GM19452 (cell line): Measurements from ENCODE around the gene RPS8.
"Not testable (repeated sequence)": the region's sequence is repeated elsewhere in the genome, so short reads cannot be mapped to it uniquely, and the experiment has no call there.

Experiments
- ATAC-seq: cut with Tn5 transposase; IDR thresholded peaks from one replicate; pipeline ENCODE4 v1.9.1; 2021; ENCODE audit not compliant: unreplicated experiment

Gene RPS8

DNA sequence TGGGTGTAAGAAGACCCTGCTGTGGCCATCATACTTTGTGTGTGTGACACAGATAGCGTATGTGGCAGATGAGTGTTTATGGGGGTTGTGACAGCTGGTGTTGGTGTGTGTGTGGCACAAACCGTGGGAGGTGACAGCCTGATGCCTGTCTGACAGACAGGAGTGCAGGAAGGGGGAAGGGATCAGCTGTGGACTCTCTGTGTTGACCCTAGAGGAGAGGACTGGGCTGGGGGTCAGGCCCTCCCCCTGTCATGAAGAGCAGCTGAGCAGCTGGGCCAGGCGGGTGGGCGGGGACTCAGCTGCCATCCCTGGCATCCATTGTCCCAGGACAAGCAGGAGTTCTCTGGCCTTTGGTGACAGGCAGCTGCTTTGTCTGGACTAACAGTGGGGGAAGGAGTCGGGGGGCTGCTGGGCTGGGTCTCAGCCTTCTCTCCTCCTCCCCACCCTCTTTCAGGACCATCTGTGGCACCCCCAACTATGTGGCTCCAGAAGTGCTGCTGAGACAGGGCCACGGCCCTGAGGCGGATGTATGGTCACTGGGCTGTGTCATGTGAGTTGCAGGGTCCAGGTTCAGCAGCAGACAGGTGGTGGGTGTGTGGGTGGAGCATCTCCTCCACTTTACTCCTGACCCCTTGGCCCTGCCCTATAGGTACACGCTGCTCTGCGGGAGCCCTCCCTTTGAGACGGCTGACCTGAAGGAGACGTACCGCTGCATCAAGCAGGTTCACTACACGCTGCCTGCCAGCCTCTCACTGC lies 27.1 kb downstream of the RPS8 start:
- ATAC-seq: no peak

DNA sequence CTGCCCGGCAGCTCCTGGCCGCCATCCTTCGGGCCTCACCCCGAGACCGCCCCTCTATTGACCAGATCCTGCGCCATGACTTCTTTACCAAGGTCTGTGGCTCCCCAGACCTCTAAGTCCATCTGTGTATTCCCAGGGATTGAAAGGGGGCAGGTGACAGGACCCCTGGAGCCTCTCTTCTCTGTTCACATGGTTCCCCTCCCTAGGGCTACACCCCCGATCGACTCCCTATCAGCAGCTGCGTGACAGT lies 27.6 kb downstream of the RPS8 start:
- no peak for ATAC-seq

DNA sequence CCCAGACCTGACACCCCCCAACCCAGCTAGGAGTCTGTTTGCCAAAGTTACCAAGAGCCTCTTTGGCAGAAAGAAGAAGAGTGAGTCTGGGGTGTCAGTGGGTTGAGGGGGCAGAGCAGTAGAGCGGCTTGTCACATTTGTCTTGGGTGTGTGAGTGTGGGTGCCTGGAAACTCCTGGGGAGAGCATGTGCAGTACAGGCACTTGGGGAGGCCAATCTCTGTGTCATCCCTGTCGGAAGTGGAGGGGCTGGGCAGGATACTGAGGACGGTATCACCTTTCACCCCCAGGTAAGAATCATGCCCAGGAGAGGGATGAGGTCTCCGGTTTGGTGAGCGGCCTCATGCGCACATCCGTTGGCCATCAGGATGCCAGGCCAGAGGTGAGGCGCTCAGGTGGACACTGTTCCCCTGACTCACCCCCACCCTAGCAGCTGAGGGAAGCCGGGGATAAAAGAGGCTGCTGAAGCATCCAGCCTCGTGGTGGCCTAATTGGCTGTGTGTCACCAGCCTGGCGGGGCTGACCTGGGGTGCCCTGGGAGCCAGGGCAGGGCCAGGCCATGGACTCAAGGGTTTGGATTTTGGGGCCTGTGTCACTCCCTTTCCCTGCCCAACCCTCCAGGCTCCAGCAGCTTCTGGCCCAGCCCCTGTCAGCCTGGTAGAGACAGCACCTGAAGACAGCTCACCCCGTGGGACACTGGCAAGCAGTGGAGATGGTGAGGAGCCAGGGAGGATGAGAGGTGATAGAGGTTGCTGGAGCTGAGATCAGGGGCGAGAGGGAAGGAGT lies 28.2 kb downstream of the RPS8 start:
- ATAC-seq: no peak

DNA sequence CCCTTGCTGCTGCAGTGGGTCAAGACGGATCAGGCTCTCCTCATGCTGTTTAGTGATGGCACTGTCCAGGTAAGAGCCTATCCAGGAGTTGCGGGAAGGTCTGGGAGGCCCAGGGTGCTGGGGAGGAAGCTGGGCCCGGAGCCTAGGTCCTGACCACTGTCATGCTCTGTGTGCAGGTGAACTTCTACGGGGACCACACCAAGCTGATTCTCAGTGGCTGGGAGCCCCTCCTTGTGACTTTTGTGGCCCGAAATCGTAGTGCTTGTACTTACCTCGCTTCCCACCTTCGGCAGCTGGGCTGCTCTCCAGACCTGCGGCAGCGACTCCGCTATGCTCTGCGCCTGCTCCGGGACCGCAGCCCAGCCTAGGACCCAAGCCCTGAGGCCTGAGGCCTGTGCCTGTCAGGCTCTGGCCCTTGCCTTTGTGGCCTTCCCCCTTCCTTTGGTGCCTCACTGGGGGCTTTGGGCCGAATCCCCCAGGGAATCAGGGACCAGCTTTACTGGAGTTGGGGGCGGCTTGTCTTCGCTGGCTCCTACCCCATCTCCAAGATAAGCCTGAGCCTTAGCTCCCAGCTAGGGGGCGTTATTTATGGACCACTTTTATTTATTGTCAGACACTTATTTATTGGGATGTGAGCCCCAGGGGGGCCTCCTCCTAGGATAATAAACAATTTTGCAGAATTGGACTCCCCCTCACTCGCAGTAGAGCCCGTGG lies 30.1 kb downstream of the RPS8 start:
- ATAC-seq: no peak

DNA sequence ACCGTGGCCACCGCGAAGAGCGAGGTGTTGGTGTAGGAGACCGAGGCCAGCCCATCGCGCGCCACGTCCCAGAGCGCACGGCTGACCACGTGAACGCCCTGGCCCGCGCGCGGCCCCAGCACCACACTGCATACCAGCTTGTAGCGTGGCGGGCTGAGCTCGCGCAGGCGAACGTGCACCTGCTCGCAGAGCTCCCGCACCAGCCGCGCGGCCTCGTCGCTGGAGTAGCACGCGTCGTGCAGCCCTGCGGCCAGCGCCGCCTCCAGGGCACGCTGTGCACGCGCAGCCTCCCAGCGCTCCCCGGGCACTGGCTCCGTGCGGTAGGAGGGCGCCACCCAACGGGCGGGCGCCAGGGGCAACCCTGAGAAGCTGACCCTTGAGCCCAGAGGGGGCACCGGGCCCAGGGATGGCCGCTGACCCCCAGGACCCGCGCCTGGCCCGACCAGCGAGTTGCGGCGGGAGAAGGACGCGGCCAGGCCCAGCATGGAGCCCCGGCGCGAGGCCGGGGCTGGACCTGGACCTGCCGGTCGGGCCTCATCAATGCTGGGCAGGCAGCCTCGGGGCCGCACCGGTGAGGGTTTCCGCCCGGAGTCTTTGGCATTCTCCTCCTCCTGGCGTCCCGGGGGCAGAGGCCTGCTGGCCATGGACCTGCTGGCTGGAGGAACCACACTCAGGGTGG lies 30.8 kb downstream of the RPS8 start:
- no peak for ATAC-seq

DNA sequence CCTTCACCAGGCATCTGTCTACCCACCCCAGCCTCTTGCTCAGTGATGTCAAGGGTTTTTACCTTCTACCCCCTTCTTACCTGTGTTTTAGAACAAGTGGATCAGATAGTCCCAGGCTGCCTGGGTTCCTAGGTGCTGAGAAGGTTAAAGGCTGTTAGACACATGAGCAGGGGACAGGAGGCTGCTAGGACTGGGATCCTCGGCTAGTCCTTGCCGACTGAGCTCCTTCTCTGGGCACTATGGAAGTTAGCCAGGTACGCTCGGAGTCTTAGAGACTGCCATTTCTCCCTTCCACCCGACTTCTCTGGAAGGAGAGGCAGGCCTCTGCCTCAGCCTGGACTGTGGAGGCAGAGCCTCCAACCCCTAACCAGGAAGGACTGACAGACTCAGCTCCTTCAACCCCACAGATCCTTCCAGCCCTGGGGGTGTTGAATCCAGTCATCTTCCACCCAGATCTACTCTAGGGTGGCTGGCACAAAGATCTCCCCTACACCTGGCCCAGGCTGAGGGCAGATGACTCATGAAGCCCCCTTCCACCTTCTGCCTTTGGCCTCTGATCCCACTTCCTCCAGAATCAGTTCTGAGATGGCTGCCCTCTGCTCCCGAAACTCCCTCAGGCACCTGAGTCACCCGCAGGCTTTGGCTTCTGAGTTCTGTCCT lies 31.5 kb downstream of the RPS8 start, which contains the start of gene DYNLT4:
Gene DYNLT4 (minus strand): TSS at position 648 of the 660 bp plus-strand sequence. CDS start 683 bp downstream, outside the sequence.
- no peak for ATAC-seq

DNA sequence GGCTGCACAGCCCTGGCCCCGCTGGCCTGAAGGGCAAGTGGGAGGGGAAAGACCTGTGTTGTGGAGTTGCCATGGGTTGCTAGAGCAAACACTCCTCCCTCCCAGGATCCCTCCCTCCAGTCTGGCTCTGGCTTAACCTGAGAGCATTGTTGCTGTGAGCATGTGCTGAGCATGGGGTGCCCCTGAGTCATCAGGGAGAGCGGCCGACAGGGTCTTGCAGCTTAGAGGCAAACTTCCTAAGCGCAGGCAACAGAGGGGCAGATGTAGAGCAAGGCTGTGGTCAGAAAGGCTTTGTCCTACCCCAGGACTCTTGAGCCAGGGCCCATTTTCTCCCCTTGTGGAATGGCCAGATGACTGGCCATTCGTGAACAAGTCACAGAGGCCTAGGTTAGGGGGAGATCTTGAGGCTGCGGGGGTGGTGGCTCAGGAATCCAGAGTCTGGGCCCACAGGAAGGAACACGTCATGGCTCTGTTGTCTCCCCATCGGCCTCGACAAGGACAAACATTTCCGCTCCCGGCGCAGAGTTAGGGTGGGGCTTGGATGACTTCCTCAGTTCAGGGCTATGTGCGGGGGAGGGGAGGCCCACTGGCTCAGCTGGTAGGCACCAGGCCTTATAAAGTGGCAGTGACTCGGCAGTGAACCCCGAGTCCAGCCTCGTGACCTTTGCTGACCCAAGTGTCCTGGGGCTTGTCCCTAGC lies 32.2 kb downstream of the RPS8 start:
- ATAC-seq: peak; percentile 38

DNA sequence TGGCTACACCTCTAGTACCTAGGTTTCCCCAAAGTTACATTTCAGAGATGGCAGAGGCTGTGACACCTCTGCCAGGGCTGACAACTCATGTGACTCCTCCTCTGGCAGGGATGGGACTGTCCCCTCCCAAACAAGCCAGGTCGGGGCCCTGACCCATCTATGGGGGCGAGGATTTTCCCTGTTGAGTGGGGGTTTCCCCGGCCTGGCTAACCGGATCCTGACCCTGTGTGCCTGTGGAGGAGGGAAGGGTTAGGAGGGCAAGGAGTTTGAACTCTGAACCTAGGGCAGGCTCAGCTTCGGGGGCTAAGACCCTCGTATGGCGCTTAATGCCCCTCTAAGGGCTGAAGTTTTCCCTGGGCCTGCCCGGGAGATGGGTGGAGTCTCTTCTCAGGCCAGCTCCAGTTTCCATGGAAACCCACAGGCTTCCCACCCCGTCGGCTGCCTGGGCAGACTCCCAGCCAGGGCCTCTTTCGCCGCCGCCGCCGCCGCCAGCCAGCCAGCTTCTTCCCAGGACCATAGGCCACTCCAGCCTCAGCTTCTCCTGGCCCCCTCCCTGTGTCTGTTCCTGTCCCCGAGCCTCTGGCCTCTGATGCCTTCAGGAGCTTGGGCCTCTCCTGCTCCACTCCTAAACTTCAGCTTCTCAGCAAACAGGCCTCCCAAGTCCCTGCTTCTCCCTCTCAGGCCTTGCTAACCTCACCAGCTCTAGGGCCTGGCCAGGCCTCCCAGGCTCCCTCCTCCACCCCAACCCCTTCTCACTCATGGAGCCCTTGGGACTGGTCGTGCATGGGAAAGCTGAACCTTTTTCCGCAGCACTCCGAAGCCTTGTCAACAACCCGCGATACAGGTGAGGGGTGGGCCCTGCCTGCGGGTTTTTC lies 33.0 kb downstream of the RPS8 start, which contains the start of gene BTBD19:
Gene BTBD19 (plus strand): TSS at position 461 of the 875 bp plus-strand sequence. CDS start 298 bp downstream, at position 759.
- peak; percentile 33 for ATAC-seq

DNA sequence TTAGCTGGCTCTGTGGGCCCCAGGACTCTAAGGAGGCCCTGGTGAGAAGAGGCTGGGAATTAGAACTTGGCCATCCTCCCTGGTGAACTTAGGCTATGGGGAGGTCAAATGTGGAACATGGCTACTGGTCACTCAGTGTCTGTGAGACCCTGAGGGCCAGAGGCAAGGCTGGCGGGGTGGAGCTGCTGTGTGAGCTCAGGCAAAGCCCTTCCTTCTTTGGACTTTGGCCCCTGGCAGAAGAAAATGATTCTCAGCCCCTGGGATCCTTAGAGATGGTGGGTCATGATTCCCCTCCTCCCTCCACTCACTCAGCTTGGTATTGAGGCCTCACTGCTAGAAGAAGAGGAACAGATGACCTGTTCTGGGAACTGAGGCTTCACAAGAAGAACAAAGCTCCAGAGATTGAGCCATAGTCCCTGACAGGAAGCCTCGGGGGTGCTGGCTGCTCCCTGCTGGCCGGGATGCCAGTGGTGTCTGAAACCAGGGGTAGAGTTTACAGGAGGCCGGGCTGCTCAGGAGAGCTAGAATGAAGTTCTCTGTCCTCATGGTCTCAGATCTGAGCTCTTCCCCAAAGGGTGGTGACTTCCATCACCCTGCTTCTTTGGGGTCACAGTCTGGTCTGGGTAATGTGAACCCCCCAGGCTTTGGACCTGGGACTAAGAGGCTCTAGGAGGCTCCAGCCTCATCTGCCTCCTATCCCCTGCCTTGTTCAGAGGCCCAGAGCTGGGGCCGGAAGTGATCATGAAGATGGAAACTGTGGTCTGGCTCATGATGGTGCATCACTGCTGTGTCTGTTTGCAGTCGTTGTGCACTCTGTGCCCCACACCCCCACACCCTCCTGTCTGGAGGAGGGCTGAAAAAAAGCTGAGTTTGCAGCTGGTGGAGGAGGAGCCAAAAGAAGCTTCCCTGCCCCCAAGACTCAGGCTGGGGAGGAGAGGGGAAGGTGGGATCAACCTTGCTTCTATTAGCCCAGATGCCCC lies 33.9 kb downstream of the RPS8 start:
- peak; percentile 45 for ATAC-seq

DNA sequence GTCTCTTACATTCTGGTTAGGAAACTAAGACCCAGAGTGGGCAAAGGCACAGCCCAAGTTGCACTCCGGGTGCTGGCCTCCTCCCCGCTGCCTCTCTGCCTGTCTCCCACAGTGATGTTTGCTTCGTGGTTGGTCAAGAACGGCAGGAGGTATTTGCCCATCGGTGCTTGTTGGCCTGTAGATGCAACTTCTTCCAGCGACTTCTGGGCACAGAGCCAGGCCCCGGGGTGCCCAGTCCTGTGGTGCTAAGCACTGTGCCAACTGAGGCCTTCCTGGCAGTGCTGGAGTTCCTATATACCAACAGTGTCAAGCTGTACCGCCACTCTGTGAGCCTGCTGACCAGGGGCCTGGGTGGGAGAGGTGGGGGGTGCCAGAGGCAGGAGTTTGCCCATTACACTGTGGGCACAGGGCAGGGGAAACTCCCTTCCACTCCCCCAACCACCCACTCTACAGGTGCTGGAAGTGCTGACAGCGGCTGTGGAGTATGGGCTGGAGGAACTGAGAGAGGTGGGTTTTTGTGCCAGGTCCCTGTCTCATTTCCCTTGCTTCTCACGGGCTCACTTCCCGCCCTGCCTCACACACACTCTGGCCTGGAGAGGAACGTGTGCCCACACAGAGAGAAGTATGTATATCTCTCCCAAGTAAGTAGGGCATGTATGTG lies 34.9 kb downstream of the RPS8 start:
- ATAC-seq: no peak

DNA sequence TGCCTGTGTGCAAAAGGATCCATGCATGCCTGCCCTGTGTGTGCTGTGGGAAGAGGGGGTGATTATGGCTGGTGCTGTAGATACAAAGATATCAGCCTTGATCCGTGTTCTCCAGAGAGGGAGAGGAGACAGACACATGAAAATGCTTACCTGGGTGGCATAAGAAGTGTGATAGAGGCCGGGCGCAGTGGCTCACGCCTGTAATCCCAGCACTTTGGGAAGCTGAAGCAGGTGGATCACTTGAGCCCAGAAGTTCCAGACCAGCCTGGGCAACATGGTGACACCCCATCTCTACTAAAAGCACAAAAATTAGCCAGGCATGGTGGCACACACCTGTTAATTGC lies 35.4 kb downstream of the RPS8 start:
- not testable (repeated sequence) for ATAC-seq

DNA sequence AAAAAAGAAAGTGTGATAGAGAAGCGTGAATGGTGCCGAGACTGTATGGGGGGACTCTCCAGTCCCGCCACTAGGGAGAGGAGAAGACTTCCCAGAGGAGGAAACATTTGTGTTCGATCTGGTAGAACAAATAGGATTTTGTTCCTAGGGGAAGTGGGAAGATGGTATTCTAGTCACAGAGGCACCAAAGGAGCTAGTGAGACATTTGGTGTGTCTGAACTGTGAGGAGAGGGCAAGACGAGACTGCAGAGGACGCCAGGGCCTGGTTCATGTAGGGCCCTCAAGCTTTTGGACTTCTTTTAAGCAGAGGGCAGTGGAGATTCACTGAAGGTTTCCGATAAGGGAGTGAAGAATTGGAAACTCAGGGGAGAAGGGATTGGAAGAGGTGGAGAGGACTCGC lies 35.9 kb downstream of the RPS8 start:
- no peak for ATAC-seq

DNA sequence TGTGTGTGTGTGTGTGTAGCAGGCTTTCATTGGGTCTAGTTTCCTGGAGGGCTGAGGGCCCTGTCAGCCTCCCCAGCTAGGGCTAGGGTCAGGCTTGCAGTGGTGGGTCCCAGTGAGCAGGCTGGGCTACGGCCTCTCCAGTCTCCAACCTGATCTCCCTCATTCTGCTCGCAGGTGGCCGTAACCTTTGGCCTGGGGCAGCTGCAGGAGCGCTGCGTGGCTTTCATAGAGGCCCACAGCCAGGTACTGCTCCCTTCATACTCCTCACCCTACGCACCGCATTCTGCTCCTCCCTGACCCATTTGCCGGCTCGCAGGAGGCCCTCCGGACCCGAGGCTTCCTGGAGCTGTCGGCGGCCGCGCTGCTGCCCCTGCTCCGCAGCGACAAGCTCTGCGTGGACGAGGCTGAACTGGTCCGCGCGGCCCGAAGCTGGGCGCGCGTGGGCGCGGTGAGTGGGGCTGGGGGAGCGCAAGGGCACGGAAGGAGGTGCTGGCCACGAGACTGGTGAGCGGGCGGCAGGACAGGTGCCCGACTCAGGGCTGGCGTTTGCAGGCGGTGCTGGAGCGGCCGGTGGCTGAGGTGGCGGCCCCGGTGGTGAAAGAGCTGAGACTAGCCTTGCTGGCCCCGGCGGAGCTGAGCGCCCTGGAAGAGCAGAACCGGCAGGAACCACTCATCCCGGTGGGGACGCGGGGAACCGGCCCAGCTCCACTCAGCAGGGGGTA lies 37.6 kb downstream of the RPS8 start:
- no peak for ATAC-seq

DNA sequence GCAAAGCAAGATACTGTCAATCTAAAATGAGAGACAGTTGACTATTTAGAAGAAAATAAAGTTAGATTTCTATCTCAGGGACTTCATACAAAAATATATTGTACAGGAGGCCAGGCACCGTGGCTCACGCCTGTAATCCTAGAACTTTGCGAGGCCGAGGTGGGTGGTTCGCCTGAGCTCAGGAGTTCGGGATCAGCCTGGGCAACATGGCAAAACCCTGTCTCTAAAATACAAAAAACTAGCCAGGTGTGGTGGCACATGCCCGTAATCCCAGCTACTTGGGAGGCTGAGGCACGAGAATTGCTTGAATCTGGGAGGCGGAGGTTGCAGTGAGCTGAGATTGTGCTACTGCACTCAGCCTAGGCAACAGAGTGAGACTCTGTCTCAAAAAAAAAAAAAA lies 40.6 kb downstream of the RPS8 start:
- ATAC-seq: not testable (repeated sequence)

DNA sequence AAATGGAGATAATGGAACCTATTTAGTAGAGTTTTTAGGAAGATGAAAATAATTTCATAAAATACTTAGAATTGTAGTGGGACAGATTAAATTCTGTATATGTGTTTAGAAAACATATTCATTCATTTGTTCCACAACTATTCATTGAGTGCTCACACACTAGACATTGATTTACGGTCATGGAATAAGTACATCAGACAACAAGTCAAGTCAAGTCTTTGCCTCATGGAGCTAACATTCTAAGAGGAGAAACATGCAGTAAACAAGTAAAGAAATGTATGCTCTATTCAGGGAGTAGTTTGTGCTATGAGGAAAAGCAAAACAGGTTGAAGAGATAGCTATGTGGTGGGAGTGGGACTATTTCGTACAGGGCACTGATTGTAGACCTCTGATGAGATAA lies 42.0 kb downstream of the RPS8 start:
- ATAC-seq: no peak

DNA sequence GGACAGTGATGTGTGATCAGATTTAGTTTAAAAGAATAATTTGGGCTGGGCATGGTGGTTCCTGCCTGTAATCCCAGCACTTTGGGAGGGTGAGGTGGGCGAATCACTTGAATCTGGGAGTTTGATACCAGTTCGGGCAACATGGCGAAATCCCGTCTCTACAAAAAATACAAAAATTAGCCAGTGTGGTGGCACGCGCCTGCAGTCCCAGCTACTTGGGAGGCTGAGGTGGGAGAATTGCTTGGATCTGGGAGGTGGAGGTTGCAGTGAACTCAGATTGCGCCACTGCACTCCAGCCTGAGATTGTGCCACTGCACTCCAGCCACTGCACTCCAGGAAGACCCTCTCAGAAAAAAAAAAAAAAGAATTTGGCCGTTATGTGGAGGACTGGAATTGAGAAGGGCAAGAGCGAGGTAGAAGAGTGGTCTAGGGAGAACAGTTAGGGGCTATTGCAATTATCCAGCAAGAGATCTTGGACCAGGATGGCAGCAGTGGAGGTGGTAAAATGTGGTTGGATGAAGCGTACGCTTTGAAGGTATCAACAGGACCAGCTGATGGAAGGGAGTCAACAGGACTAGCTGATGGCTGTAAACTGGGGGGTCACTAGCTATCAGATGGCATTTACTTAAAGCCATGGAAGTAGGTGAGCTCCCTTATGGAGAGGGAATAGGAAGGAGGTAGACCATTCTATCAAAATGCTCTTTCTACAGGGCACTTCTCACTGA lies 42.6 kb downstream of the RPS8 start:
- ATAC-seq: no peak
